ENCODE measurements around the gene FUCA2. TPM values are rescaled to one million over a fixed set of nuclear protein-coding genes. Genes with fewer than 3 reads are reported as not detected.

The FUCA2 gene
- total and polyA plus RNA-seq, 2 experiments from 2014 or later: 31.8 to 33.4 TPM

- TF ChIP-seq REST (IDR thresholded peaks at IDR 0.05; ENCODE audit: unreplicated experiment): no peak
- TF ChIP-seq CREB1 (CRISPR knock-in tag; IDR thresholded peaks at IDR 0.05; ENCODE audit: low read depth): no peak
These were observed 49.7 kb upstream of the FUCA2 start (continued) for GRCh38 chr6:143561105-143561704.

- Mint-ChIP-seq H3K36me3 (ENCODE audit: low read depth) (no peaks in the 10 kb centered on the region), H3K9me3 (peaks cover 4% of the 10 kb centered on the region; the same call in 1 of the 3 replicates), H3K27me3 (ENCODE audit: insufficient read depth, low read depth, poor library complexity) (peaks cover 4% of the 10 kb centered on the region)
These were observed 47.6 kb upstream of the FUCA2 start for GRCh38 chr6:143559051-143559660.

More at GRCh38 chr6:143559051-143559660, 47.6 kb upstream of the FUCA2 start:
- Histone ChIP-seq H4K20me1 (replicated peaks; ENCODE audit: insufficient read depth) (no peaks in the 10 kb centered on the region), H3K27ac (ENCODE audit: low read depth) (no peak overlapping the region), H3K27me3 (ENCODE audit: insufficient read depth) (no peaks in the 10 kb centered on the region), H3K9me2 (ENCODE audit: insufficient read depth) (no peaks in the 10 kb centered on the region), H3F3A (replicated peaks; ENCODE audit: low read depth) (no peaks in the 10 kb centered on the region), H2AFZ (no peak overlapping the region), H3K4me1 (ENCODE audit: insufficient read depth) (no peaks in the 10 kb centered on the region), H3K4me3 (no peak overlapping the region), H3K36me3 (ENCODE audit: insufficient read depth) (no peaks in the 10 kb centered on the region), H3K4me2 (no peak overlapping the region), H3K79me2 (replicated peaks; ENCODE audit: insufficient read depth) (no peaks in the 10 kb centered on the region)
- ATAC-seq (no peak), DNase-seq (ENCODE audit: low spot score) (no peak)
- Mint-ChIP-seq H3K27ac (no peak overlapping the region), H3K4me3 (no peak overlapping the region), H3K4me1 (no peaks in the 10 kb centered on the region; the same call in 2 of the 3 replicates)
- no peak for TF ChIP-seq POLR2AphosphoS5 (IDR thresholded peaks at IDR 0.05; ENCODE audit: low read depth)
- no peak for TF ChIP-seq JUNB (IDR thresholded peaks at IDR 0.05; ENCODE audit: unreplicated experiment)
- TF ChIP-seq ZNF462 (CRISPR knock-in tag; IDR thresholded peaks at IDR 0.05): no peak
- no peak for TF ChIP-seq NANOG (IDR thresholded peaks at IDR 0.05; ENCODE audit: borderline replicate concordance)
- TF ChIP-seq CTCF (conservative IDR thresholded peaks at IDR 0.05; ENCODE audit: low read depth in 2 of 2): no peak
- no peak for TF ChIP-seq CREB1 (CRISPR knock-in tag; IDR thresholded peaks at IDR 0.05; ENCODE audit: low read depth)
- TF ChIP-seq ETS1 (IDR thresholded peaks at IDR 0.05): no peak
- no peak for TF ChIP-seq STAT1 (IDR thresholded peaks at IDR 0.05; ENCODE audit: unreplicated experiment)
- TF ChIP-seq EZH2phosphoT487 (IDR thresholded peaks at IDR 0.05; ENCODE audit: unreplicated experiment): no peak

Data from GM23338 (cell line).